Activated CD4-positive, alpha-beta T cell treated with anti-CD3 and anti-CD28 coated beads, Interleukin-2, amount 10 ng/mL, durations not matched to agents 7 days and 5 days (primary cell): Measurements from ENCODE around the gene EIF6. TPM values are rescaled to one million over a fixed set of nuclear protein-coding genes. Genes with fewer than 3 reads are reported as not detected.
"Not testable (repeated sequence)": the region's sequence is repeated elsewhere in the genome, so short reads cannot be mapped to it uniquely, and the experiment has no call there.

ENCODE experiments used
- CTCF ChIA-PET: fragments of 350-600 bp; sonication (Branson Sonifier 250); formaldehyde crosslinking; loops from one replicate; lab custom pipeline; 2021; ENCODE audit warnings: antibody characterized with exemption; lab: Charles Lee
- POLR2A ChIA-PET: fragments of 350-600 bp; sonication (Branson Sonifier 250); formaldehyde crosslinking; loops from one replicate; lab custom pipeline; 2021; ENCODE audit warnings: antibody characterized with exemption; lab: Charles Lee
- DNase-seq: peaks from one replicate; pipeline ENCODE4 v3.0.0-alpha.2; 2020
- H3K27ac Mint-ChIP-seq: one replicate; pipeline ENCODE4 v1.8.0; 2021; ENCODE audit warnings: mild to moderate bottlenecking, moderate library complexity, mixed read lengths
- H3K27me3 Mint-ChIP-seq: one replicate; pipeline ENCODE4 v1.8.0; 2021; ENCODE audit warnings: mixed read lengths
- H3K36me3 Mint-ChIP-seq: one replicate; pipeline ENCODE4 v1.8.0; 2021; ENCODE audit warnings: low read depth, mixed read lengths
- H3K4me1 Mint-ChIP-seq: one replicate; pipeline ENCODE4 v1.8.0; 2021; ENCODE audit warnings: mixed read lengths
- H3K4me3 Mint-ChIP-seq: one replicate; pipeline ENCODE4 v1.8.0; 2021; ENCODE audit warnings: mild to moderate bottlenecking, moderate library complexity, mixed read lengths
- H3K9me3 Mint-ChIP-seq: one replicate; pipeline ENCODE4 v1.8.0; 2021; ENCODE audit warnings: mixed read lengths
- total RNA-seq, 2 experiments: library from RNA; stranded (reverse); gene quantifications; one replicate each; pipeline ENCODE4 v1.2.3, GENCODE V29; 2021

The EIF6 gene
- total RNA-seq, 2 experiments from 2014 or later = 87.4 to 93.3 TPM

DNA sequence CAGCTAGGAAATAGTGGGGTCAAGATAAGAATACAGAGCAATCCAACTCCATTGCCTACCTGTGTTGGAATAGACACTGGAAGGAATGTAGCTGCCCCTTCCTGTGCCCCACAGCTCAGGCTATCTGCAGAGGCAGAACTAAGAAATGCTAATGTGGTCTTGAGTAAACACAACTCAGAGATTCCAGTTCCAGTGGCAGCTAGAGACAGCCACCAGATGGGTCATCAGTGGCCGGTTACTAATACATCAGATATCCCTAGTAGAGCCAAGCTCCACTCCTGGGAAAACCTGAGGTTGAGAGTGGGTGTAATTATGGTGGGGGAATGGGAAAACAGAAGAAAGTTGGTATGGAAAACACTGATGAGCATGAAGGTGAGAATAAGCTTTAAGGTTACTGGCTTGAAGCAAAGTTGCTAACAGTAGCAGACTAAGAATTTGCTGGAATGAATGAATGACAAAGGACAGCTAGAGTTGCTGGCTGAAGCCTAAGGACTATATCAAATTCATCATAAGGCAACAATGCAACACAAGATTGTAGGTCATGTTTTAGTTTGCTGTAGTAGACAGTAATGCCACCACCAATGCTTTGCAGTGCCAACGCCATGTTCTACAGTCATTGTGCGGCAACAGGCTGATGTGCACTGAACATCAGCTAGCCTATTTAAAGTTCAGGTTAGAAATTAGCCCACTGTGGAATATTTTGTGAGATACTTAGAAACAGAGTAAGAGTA lies 36.0 kb upstream of the EIF6 start:
- Mint-ChIP-seq H3K36me3 (peaks cover 2% of the 10 kb centered on the region), H3K27ac (no peak overlapping the region), H3K4me3 (no peak overlapping the region), H3K9me3 (no peaks in the 10 kb centered on the region), H3K4me1 (peaks cover 29% of the 10 kb centered on the region), H3K27me3 (no peaks in the 10 kb centered on the region)
- DNase-seq = no peak
- POLR2A ChIA-PET = no interaction called here
- CTCF ChIA-PET = interaction anchor here (0.5 to 8.4 kb wide), 4 partner anchors 9 to 214 kb away, joined by 3 to 90 read pairs (median 4); no protein-coding TSS in a partner anchor

- ChIA-PET POLR2A (no interaction called here), CTCF (interaction anchor here (8.4 kb wide), 1 partner anchor 13 kb away, joined by 90 read pairs; no protein-coding TSS in a partner anchor)
- Mint-ChIP-seq H3K36me3 (no peaks in the 10 kb centered on the region), H3K9me3 (no peaks in the 10 kb centered on the region), H3K27ac (no peak overlapping the region), H3K27me3 (no peaks in the 10 kb centered on the region), H3K4me3 (no peak overlapping the region), H3K4me1 (peaks cover 36% of the 10 kb centered on the region)
- no peak for DNase-seq
These were observed 35.3 kb upstream of the EIF6 start for GRCh38 chr20:35319871-35320197.

DNA sequence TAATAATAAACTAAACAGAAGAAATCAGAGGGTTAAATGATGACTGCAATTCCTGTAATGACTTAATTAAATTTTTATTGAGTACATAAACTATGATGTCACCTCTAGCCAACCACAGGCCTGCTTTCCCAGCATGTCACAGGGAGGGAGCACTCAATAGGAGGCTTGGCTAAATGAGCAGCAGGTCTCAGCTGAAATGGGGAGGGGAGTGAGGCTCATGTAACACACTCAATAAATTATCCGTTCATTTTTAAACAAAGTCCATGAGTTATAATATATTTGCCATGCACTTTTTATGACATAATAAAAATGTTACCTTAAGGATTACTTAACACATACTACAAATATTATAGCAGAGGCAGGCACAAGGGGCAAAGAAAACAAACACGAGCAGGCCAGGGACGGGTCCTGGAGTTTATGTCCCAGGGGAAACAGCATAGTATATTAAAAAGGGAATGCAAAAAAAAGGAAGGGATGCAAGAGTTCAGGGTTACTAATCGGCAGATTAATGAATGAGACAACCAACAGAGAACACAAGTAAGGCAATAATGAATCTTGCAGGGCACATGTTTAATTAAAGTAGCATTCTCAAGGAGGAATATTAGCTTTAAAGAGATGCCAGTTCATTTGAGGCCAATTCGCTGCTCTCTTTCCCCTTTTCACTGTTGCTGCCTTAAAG lies 34.8 kb upstream of the EIF6 start:
- H3K36me3 Mint-ChIP-seq = peaks cover 1% of the 10 kb centered on the region
- no peaks in the 10 kb centered on the region for H3K27me3 Mint-ChIP-seq
- H3K27ac Mint-ChIP-seq = no peak overlapping the region
- no peak overlapping the region for H3K4me3 Mint-ChIP-seq
- ChIA-PET POLR2A (no interaction called here), CTCF (interaction anchor here (8.4 kb wide), 1 partner anchor 12 kb away, joined by 90 read pairs; no protein-coding TSS in a partner anchor)
- peaks cover 41% of the 10 kb centered on the region for H3K4me1 Mint-ChIP-seq
- H3K9me3 Mint-ChIP-seq = no peaks in the 10 kb centered on the region
- DNase-seq = no peak

- Mint-ChIP-seq H3K27me3 (no peaks in the 10 kb centered on the region), H3K4me3 (no peak overlapping the region), H3K27ac (no peak overlapping the region), H3K36me3 (peaks cover 3% of the 10 kb centered on the region), H3K9me3 (no peaks in the 10 kb centered on the region), H3K4me1 (peaks cover 45% of the 10 kb centered on the region)
- ChIA-PET CTCF (interaction anchor here (1.4 to 8.4 kb wide), 3 partner anchors 9 to 12 kb away, joined by 4 to 90 read pairs (median 5); no protein-coding TSS in a partner anchor), POLR2A (no interaction called here)
- no peak for DNase-seq
These were observed 34.1 kb upstream of the EIF6 start for GRCh38 chr20:35318502-35319157.

- H3K27ac Mint-ChIP-seq = no peak overlapping the region
- H3K4me1 Mint-ChIP-seq = peaks cover 41% of the 10 kb centered on the region
- peaks cover 7% of the 10 kb centered on the region for H3K36me3 Mint-ChIP-seq
- H3K9me3 Mint-ChIP-seq = no peaks in the 10 kb centered on the region
- POLR2A ChIA-PET = no interaction called here
- DNase-seq = no peak
- H3K4me3 Mint-ChIP-seq = no peak overlapping the region
- CTCF ChIA-PET = interaction anchor here (1.4 to 8.4 kb wide), 3 partner anchors 10 to 12 kb away, joined by 4 to 90 read pairs (median 5); no protein-coding TSS in a partner anchor
- H3K27me3 Mint-ChIP-seq = no peaks in the 10 kb centered on the region
These were observed 33.0 kb upstream of the EIF6 start for GRCh38 chr20:35317416-35318210.

DNA sequence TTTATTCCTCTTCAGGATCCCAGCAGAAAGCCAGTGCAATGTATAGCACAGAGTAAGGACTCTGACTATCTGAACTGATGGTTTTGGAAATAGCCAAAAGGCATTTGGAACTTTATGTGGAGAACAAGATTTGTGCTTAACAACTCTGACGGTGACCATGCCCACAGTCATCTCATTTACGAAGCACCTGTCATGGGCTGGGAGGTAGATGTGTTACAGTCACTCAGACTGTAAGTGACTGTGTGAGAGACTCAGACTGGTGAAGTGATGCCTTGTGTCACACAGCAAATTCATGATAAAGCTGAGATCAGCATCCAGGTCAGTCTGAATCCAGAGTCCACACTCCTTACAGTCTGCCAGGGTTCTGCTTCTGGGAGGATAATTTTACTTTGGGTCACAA lies 31.5 kb upstream of the EIF6 start:
- CTCF ChIA-PET = interaction anchor here (1.0 to 1.8 kb wide), 2 partner anchors 10 to 30 kb away, joined by 3 to 10 read pairs; no protein-coding TSS in a partner anchor
- POLR2A ChIA-PET = no interaction called here
- H3K27me3 Mint-ChIP-seq = no peaks in the 10 kb centered on the region

GRCh38 chr20:35315632-35316020 lies 31.1 kb upstream of the EIF6 start:
- POLR2A ChIA-PET, H3K9me3 Mint-ChIP-seq, H3K27ac Mint-ChIP-seq, H3K27me3 Mint-ChIP-seq, H3K4me3 Mint-ChIP-seq, DNase-seq: not testable (repeated sequence)
- Mint-ChIP-seq H3K4me1 (peaks cover 57% of the 10 kb centered on the region), H3K36me3 (peaks cover 14% of the 10 kb centered on the region)
- CTCF ChIA-PET = interaction anchor here (1.0 to 1.8 kb wide), 3 partner anchors 9 to 29 kb away, joined by 3 to 10 read pairs (median 3); no protein-coding TSS in a partner anchor

More for the DNA sequence above, 31.5 kb upstream of the EIF6 start:
- peaks cover 55% of the 10 kb centered on the region for H3K4me1 Mint-ChIP-seq
- H3K36me3 Mint-ChIP-seq = peaks cover 12% of the 10 kb centered on the region
- no peak overlapping the region for H3K4me3 Mint-ChIP-seq
- H3K27ac Mint-ChIP-seq = no peak overlapping the region
- H3K9me3 Mint-ChIP-seq = no peaks in the 10 kb centered on the region
- no peak for DNase-seq

GRCh38 chr20:35314816-35315631 lies 30.5 kb upstream of the EIF6 start:
- POLR2A ChIA-PET = no interaction called here
- DNase-seq = no peak
- Mint-ChIP-seq H3K27me3 (no peaks in the 10 kb centered on the region), H3K4me3 (no peak overlapping the region), H3K36me3 (peaks cover 14% of the 10 kb centered on the region), H3K27ac (peak overlapping the region; percentile 39), H3K4me1 (peaks cover 57% of the 10 kb centered on the region), H3K9me3 (no peaks in the 10 kb centered on the region)
- CTCF ChIA-PET = interaction anchor here (1.2 to 1.8 kb wide), 3 partner anchors 9 to 14 kb away, joined by 3 to 10 read pairs (median 3); no protein-coding TSS in a partner anchor

DNA sequence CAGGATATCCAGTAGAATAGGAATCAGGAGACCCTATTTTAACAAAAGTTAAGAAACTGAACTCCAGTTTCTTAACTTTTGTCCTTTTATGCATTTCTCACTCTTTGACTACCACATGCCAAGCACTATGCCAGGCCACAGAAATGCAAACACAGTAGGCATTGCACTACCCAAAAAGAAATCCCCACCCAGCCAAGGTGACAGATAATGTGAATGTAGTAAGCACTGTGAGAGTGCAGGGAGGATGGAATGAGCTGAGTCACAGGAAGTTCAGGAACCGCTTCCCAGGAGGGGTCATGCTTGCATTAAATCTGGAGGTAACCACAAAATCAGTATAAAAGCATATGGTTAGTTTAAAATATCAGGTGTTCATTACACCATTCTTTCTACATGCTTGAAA lies 27.7 kb upstream of the EIF6 start:
- peaks cover 49% of the 10 kb centered on the region for H3K4me1 Mint-ChIP-seq
- DNase-seq = no peak
- ChIA-PET CTCF (interaction anchor here (1.9 kb wide), 1 partner anchor 8 kb away, joined by 5 read pairs; no protein-coding TSS in a partner anchor), POLR2A (no interaction called here)
- no peaks in the 10 kb centered on the region for H3K9me3 Mint-ChIP-seq
- peak overlapping the region; percentile 5 for H3K27ac Mint-ChIP-seq
- H3K27me3 Mint-ChIP-seq = no peaks in the 10 kb centered on the region
- no peak overlapping the region for H3K4me3 Mint-ChIP-seq
- peaks cover 16% of the 10 kb centered on the region for H3K36me3 Mint-ChIP-seq

GRCh38 chr20:35311822-35312221 lies 27.2 kb upstream of the EIF6 start:
- Mint-ChIP-seq H3K4me1 (peaks cover 53% of the 10 kb centered on the region), H3K27ac (peak overlapping the region; percentile 42), H3K27me3 (no peaks in the 10 kb centered on the region)

GRCh38 chr20:35311409-35311808 lies 26.8 kb upstream of the EIF6 start:
- H3K9me3 Mint-ChIP-seq = no peaks in the 10 kb centered on the region
- H3K27me3 Mint-ChIP-seq = no peaks in the 10 kb centered on the region
- CTCF ChIA-PET = interaction anchor here (1.0 to 1.5 kb wide), 3 partner anchors 18 to 135 kb away, joined by 3 to 4 read pairs (median 3); no protein-coding TSS in a partner anchor
- H3K4me3 Mint-ChIP-seq = no peak overlapping the region
- H3K4me1 Mint-ChIP-seq = peaks cover 57% of the 10 kb centered on the region
- peak; percentile 33 for DNase-seq
- POLR2A ChIA-PET = no interaction called here
- no peak overlapping the region for H3K27ac Mint-ChIP-seq
- peaks cover 16% of the 10 kb centered on the region for H3K36me3 Mint-ChIP-seq

More at GRCh38 chr20:35311822-35312221, 27.2 kb upstream of the EIF6 start:
- Mint-ChIP-seq H3K4me3 (no peak overlapping the region), H3K9me3 (no peaks in the 10 kb centered on the region), H3K36me3 (peaks cover 16% of the 10 kb centered on the region)
- ChIA-PET CTCF (interaction anchor here (1.0 to 1.5 kb wide), 2 partner anchors 18 to 40 kb away, joined by 3 to 4 read pairs; no protein-coding TSS in a partner anchor), POLR2A (no interaction called here)
- no peak for DNase-seq
